ENCODE data around the gene ENOX1.

Gene ENOX1

GRCh38 chr13:43295321-43295720 is 491.5 kb downstream of the ENOX1 start:
- Histone ChIP-seq H3K27me3 (ENCODE audit: insufficient read depth, low read length) (no peaks in the 10 kb centered on the region), H3K36me3 (ENCODE audit: insufficient read depth, low read length) (no peaks in the 10 kb centered on the region), H3K79me2 (ENCODE audit: control insufficient read depth, insufficient read depth, low read length, unreplicated experiment) (no peaks in the 10 kb centered on the region), H2AFZ (ENCODE audit: low read length, unreplicated experiment) (no peak overlapping the region), H3K4me3 (ENCODE audit: low read depth, low read length) (no peak overlapping the region), H3K4me1 (ENCODE audit: control insufficient read depth, insufficient read depth, low read length, unreplicated experiment) (no peaks in the 10 kb centered on the region), H3K27ac (ENCODE audit: low read depth, low read length) (no peak overlapping the region)

GRCh38 chr13:43294412-43294811 is 492.4 kb downstream of the ENOX1 start:
- no peaks in the 10 kb centered on the region for H3K27me3 ChIP-seq (ENCODE audit: insufficient read depth, low read length)
- no peaks in the 10 kb centered on the region for H3K36me3 ChIP-seq (ENCODE audit: insufficient read depth, low read length)
- H2AFZ ChIP-seq (ENCODE audit: low read length, unreplicated experiment): no peak overlapping the region
- H3K4me3 ChIP-seq (ENCODE audit: low read depth, low read length): no peak overlapping the region
- H3K27ac ChIP-seq (ENCODE audit: low read depth, low read length): no peak overlapping the region
- H3K79me2 ChIP-seq (ENCODE audit: control insufficient read depth, insufficient read depth, low read length, unreplicated experiment): no peaks in the 10 kb centered on the region
- peaks cover 4% of the 10 kb centered on the region for H3K4me1 ChIP-seq (ENCODE audit: control insufficient read depth, insufficient read depth, low read length, unreplicated experiment)

GRCh38 chr13:43293986-43294385 is 492.8 kb downstream of the ENOX1 start:
- H3K27ac ChIP-seq (ENCODE audit: low read depth, low read length): no peak overlapping the region
- no peaks in the 10 kb centered on the region for H3K27me3 ChIP-seq (ENCODE audit: insufficient read depth, low read length)
- H3K4me3 ChIP-seq (ENCODE audit: low read depth, low read length): no peak overlapping the region
- H3K79me2 ChIP-seq (ENCODE audit: control insufficient read depth, insufficient read depth, low read length, unreplicated experiment): no peaks in the 10 kb centered on the region
- H3K36me3 ChIP-seq (ENCODE audit: insufficient read depth, low read length): no peaks in the 10 kb centered on the region
- H2AFZ ChIP-seq (ENCODE audit: low read length, unreplicated experiment): no peak overlapping the region
- H3K4me1 ChIP-seq (ENCODE audit: control insufficient read depth, insufficient read depth, low read length, unreplicated experiment): peaks cover 7% of the 10 kb centered on the region

- Histone ChIP-seq H3K36me3 (ENCODE audit: insufficient read depth, low read length) (no peaks in the 10 kb centered on the region), H3K4me1 (ENCODE audit: control insufficient read depth, insufficient read depth, low read length, unreplicated experiment) (peaks cover 7% of the 10 kb centered on the region)
Measured at GRCh38 chr13:43293561-43293960, 493.2 kb downstream of the ENOX1 start.

GRCh38 chr13:43293008-43293407 is 493.8 kb downstream of the ENOX1 start:
- Histone ChIP-seq H3K27ac (ENCODE audit: low read depth, low read length) (no peak overlapping the region), H2AFZ (ENCODE audit: low read length, unreplicated experiment) (no peak overlapping the region), H3K4me3 (ENCODE audit: low read depth, low read length) (no peak overlapping the region), H3K79me2 (ENCODE audit: control insufficient read depth, insufficient read depth, low read length, unreplicated experiment) (no peaks in the 10 kb centered on the region), H3K36me3 (ENCODE audit: insufficient read depth, low read length) (no peaks in the 10 kb centered on the region), H3K4me1 (ENCODE audit: control insufficient read depth, insufficient read depth, low read length, unreplicated experiment) (peaks cover 7% of the 10 kb centered on the region), H3K27me3 (ENCODE audit: insufficient read depth, low read length) (no peaks in the 10 kb centered on the region)

More at GRCh38 chr13:43293561-43293960, 493.2 kb downstream of the ENOX1 start:
- Histone ChIP-seq H3K27ac (ENCODE audit: low read depth, low read length) (no peak overlapping the region), H2AFZ (ENCODE audit: low read length, unreplicated experiment) (no peak overlapping the region), H3K27me3 (ENCODE audit: insufficient read depth, low read length) (no peaks in the 10 kb centered on the region), H3K4me3 (ENCODE audit: low read depth, low read length) (no peak overlapping the region), H3K79me2 (ENCODE audit: control insufficient read depth, insufficient read depth, low read length, unreplicated experiment) (no peaks in the 10 kb centered on the region)

- Histone ChIP-seq H3K4me1 (ENCODE audit: control insufficient read depth, insufficient read depth, low read length, unreplicated experiment) (peaks cover 7% of the 10 kb centered on the region), H3K36me3 (ENCODE audit: insufficient read depth, low read length) (no peaks in the 10 kb centered on the region), H2AFZ (ENCODE audit: low read length, unreplicated experiment) (no peak overlapping the region), H3K4me3 (ENCODE audit: low read depth, low read length) (no peak overlapping the region), H3K27me3 (ENCODE audit: insufficient read depth, low read length) (no peaks in the 10 kb centered on the region), H3K27ac (ENCODE audit: low read depth, low read length) (no peak overlapping the region), H3K79me2 (ENCODE audit: control insufficient read depth, insufficient read depth, low read length, unreplicated experiment) (no peaks in the 10 kb centered on the region)
Measured at GRCh38 chr13:43291287-43292060, 495.3 kb downstream of the ENOX1 start.

GRCh38 chr13:43289470-43290255 is 497.1 kb downstream of the ENOX1 start:
- Histone ChIP-seq H2AFZ (ENCODE audit: low read length, unreplicated experiment) (no peak overlapping the region), H3K27ac (ENCODE audit: low read depth, low read length) (no peak overlapping the region), H3K4me3 (ENCODE audit: low read depth, low read length) (no peak overlapping the region), H3K27me3 (ENCODE audit: insufficient read depth, low read length) (no peaks in the 10 kb centered on the region), H3K79me2 (ENCODE audit: control insufficient read depth, insufficient read depth, low read length, unreplicated experiment) (no peaks in the 10 kb centered on the region), H3K36me3 (ENCODE audit: insufficient read depth, low read length) (no peaks in the 10 kb centered on the region), H3K4me1 (ENCODE audit: control insufficient read depth, insufficient read depth, low read length, unreplicated experiment) (peaks cover 17% of the 10 kb centered on the region)

GRCh38 chr13:43286751-43287150 is 500.0 kb downstream of the ENOX1 start:
- Histone ChIP-seq H2AFZ (ENCODE audit: low read length, unreplicated experiment) (no peak overlapping the region), H3K27me3 (ENCODE audit: insufficient read depth, low read length) (no peaks in the 10 kb centered on the region), H3K36me3 (ENCODE audit: insufficient read depth, low read length) (no peaks in the 10 kb centered on the region), H3K79me2 (ENCODE audit: control insufficient read depth, insufficient read depth, low read length, unreplicated experiment) (no peaks in the 10 kb centered on the region), H3K4me1 (ENCODE audit: control insufficient read depth, insufficient read depth, low read length, unreplicated experiment) (peaks cover 27% of the 10 kb centered on the region), H3K27ac (ENCODE audit: low read depth, low read length) (no peak overlapping the region), H3K4me3 (ENCODE audit: low read depth, low read length) (no peak overlapping the region)

- H3K79me2 ChIP-seq (ENCODE audit: control insufficient read depth, insufficient read depth, low read length, unreplicated experiment): no peaks in the 10 kb centered on the region
- no peak overlapping the region for H3K27ac ChIP-seq (ENCODE audit: low read depth, low read length)
- H3K4me3 ChIP-seq (ENCODE audit: low read depth, low read length): no peak overlapping the region
- H3K4me1 ChIP-seq (ENCODE audit: control insufficient read depth, insufficient read depth, low read length, unreplicated experiment): peaks cover 27% of the 10 kb centered on the region
- no peaks in the 10 kb centered on the region for H3K36me3 ChIP-seq (ENCODE audit: insufficient read depth, low read length)
- no peak overlapping the region for H2AFZ ChIP-seq (ENCODE audit: low read length, unreplicated experiment)
- H3K27me3 ChIP-seq (ENCODE audit: insufficient read depth, low read length): no peaks in the 10 kb centered on the region
Measured at GRCh38 chr13:43285933-43286597, 500.7 kb downstream of the ENOX1 start.

- no peaks in the 10 kb centered on the region for H3K27me3 ChIP-seq (ENCODE audit: insufficient read depth, low read length)
- no peak overlapping the region for H3K4me3 ChIP-seq (ENCODE audit: low read depth, low read length)
- no peak overlapping the region for H2AFZ ChIP-seq (ENCODE audit: low read length, unreplicated experiment)
- H3K27ac ChIP-seq (ENCODE audit: low read depth, low read length): peak overlapping the region; percentile 55
- H3K36me3 ChIP-seq (ENCODE audit: insufficient read depth, low read length): no peaks in the 10 kb centered on the region
- peaks cover 21% of the 10 kb centered on the region for H3K4me1 ChIP-seq (ENCODE audit: control insufficient read depth, insufficient read depth, low read length, unreplicated experiment)
- no peaks in the 10 kb centered on the region for H3K79me2 ChIP-seq (ENCODE audit: control insufficient read depth, insufficient read depth, low read length, unreplicated experiment)
Measured at GRCh38 chr13:43284162-43284561, 502.6 kb downstream of the ENOX1 start.

All from ACC112 (cell line).